DLD1 (cell line): ENCODE results near the gene PCDHGA8.
"Not testable (repeated sequence)": the region's sequence is repeated elsewhere in the genome, so short reads cannot be mapped to it uniquely, and the experiment has no call there.

Experiments used
- in situ Hi-C: cut with HindIII; loops from 2 replicates; pipeline ENCODE4 v1.10.0; 2017; ENCODE audit warnings: low sequenced_read_pairs

Gene PCDHGA8

GRCh38 chr5:141430332-141431113 is 38.1 kb downstream of the PCDHGA8 start, which contains the start of gene PCDHGA12:
Gene PCDHGA12, plus strand, starts transcription at chr5:141430507. Its CDS starts 253 bp downstream, at chr5:141430760.
- in situ Hi-C loops = no loop called here

GRCh38 chr5:141431286-141431685 is 38.9 kb downstream of the PCDHGA8 start:
- in situ Hi-C loops = no loop called here

DNA sequence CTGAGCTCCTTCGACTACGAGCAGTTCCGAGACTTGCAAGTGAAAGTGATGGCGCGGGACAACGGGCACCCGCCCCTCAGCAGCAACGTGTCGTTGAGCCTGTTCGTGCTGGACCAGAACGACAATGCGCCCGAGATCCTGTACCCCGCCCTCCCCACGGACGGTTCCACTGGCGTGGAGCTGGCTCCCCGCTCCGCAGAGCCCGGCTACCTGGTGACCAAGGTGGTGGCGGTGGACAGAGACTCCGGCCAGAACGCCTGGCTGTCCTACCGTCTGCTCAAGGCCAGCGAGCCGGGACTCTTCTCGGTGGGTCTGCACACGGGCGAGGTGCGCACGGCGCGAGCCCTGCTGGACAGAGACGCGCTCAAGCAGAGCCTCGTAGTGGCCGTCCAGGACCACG is 39.9 kb downstream of the PCDHGA8 start:
- in situ Hi-C loops = not testable (repeated sequence)

DNA sequence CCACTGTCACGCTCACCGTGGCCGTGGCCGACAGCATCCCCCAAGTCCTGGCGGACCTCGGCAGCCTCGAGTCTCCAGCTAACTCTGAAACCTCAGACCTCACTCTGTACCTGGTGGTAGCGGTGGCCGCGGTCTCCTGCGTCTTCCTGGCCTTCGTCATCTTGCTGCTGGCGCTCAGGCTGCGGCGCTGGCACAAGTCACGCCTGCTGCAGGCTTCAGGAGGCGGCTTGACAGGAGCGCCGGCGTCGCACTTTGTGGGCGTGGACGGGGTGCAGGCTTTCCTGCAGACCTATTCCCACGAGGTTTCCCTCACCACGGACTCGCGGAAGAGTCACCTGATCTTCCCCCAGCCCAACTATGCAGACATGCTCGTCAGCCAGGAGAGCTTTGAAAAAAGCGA is 40.3 kb downstream of the PCDHGA8 start:
- in situ Hi-C loops = not testable (repeated sequence)

DNA sequence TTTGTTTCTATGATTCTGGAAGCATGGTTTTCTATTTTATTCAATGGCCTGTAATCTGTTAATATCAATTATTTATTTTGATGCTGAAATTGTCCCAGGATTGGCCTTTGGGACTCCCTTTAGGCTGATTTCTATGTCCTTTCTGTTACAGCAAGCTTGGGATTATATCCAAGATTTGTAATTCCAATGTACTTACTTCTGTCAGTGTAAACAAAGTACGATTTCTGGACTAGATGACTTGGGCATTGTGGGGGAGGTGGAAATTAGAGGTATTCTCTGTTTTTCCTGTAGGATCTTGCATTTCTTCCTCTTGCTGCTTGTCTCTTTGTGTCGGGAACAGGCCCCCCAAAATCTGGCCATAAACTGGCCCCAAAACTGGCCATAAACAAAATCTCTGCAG is 41.6 kb downstream of the PCDHGA8 start:
- in situ Hi-C loops = no loop called here

DNA sequence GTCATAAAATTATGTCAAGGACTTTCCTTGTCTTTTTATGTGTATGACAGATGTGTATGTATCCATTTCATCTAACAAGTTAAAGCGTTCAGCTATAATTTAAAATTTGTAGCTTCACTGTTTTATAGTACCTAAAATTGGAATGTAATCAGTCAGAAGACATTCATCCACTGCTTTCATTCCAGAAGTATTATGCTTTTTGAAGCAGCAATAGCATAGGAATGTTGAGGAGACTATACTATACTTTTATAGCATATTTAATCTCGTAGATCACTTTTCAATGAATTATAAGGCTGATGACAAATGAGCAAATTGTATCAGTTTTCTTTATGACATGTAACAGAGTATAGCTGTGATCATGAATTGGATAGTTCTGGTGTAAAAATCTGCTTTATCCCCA is 44.8 kb downstream of the PCDHGA8 start:
- in situ Hi-C loops = no loop called here

DNA sequence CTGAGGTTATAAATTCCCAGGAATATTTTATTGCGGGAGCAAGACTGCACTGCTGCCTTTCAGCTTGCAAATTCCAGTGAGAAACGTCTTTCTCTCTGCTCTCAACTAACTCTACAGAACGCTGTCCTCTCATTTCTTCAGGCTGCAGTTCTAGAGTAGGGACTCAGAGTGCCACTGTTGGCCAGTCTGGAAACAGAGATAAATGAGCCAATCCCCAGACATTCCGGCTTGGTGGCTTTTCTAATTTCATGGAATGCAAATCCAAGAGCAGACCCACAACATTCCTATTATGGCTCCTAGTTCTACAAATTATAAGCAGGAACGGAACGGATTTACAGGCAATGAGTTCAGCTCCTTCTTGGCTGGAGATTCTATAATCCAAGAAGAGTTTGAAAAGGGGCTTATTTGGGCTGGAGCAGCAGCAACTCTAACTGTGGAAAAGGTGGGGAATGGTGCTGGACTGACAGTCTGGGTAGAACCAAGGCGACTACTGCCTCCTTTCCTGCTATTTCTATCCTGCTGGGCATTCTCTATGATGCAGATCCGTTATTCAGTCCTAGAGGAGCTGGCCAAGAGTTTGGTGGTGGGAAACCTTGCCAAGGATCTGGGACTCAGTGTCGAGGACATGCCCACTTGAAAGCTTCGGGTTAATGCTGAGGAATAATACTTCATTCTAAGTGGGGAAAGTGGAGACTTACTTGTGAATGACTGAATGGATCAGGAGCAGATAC is 47.1 kb downstream of the PCDHGA8 start:
- in situ Hi-C loops = no loop called here

GRCh38 chr5:141440341-141440740 is 47.9 kb downstream of the PCDHGA8 start:
- in situ Hi-C loops = no loop called here

DNA sequence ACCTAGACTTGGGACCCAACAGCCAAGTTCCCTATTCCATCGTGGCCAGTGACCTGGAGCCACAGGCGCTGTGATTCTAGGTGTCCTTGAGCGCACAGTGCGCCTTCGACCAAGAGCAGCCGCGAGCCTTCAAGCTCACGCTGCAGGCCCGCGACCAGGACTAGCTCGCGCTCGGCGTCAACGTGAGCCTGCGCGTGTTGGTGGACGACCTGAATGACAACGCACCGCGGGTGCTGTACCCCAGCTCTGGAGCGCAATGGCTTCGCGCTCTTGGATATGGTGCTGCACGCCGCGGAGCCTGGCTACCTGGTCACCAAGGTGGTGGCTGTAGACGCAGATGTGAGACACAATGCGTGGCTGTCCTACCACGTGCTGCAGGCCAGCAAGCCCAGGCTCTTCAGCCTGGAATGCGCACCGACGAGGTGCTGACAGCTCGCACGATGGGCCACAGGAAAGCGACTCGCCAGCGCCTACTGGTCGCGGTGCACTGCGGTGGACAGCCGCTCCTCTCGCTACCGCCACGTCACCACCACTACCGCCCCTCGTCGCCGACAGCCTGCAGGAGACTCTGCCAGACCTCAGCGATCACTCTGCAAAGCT is 49.2 kb downstream of the PCDHGA8 start:
- in situ Hi-C loops = no loop called here
